ENCODE data around the gene FOXP2.

DNA sequence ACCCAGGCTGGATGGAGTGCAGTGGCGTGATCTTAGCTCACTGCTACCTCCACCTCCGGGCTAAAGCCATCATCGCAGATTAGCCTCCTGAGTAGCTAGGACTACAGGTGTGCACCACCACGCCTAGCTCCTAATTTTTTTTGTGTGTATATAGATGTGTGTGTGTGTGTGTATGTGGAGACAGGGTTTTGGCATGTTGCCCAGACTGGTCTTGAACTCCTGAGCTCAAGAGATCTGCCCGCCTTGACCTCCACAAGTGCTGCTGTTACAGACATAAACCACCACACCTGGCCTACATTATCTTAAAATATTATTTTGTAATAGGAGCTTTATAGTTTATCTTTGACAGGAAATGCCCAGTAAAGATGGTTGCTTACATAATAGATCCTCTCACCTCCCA, 25.0 kb downstream of the FOXP2 start:
- TF ChIP-seq BHLHE40 (IDR thresholded peaks at IDR 0.05; ENCODE audit: low read depth, low read length) = no peak
- TF ChIP-seq, protein P1, sequence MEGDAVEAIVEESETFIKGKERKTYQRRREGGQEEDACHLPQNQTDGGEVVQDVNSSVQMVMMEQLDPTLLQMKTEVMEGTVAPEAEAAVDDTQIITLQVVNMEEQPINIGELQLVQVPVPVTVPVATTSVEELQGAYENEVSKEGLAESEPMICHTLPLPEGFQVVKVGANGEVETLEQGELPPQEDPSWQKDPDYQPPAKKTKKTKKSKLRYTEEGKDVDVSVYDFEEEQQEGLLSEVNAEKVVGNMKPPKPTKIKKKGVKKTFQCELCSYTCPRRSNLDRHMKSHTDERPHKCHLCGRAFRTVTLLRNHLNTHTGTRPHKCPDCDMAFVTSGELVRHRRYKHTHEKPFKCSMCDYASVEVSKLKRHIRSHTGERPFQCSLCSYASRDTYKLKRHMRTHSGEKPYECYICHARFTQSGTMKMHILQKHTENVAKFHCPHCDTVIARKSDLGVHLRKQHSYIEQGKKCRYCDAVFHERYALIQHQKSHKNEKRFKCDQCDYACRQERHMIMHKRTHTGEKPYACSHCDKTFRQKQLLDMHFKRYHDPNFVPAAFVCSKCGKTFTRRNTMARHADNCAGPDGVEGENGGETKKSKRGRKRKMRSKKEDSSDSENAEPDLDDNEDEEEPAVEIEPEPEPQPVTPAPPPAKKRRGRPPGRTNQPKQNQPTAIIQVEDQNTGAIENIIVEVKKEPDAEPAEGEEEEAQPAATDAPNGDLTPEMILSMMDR (conservative IDR thresholded peaks at IDR 0.05; ENCODE audit: low read depth, low read length) = no peak
- TF ChIP-seq, protein P2, sequence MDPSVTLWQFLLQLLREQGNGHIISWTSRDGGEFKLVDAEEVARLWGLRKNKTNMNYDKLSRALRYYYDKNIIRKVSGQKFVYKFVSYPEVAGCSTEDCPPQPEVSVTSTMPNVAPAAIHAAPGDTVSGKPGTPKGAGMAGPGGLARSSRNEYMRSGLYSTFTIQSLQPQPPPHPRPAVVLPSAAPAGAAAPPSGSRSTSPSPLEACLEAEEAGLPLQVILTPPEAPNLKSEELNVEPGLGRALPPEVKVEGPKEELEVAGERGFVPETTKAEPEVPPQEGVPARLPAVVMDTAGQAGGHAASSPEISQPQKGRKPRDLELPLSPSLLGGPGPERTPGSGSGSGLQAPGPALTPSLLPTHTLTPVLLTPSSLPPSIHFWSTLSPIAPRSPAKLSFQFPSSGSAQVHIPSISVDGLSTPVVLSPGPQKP (IDR thresholded peaks at IDR 0.05; ENCODE audit: borderline replicate concordance, low read depth, low read length) = no peak

Data from IMR-90 (cell line).